ENCODE data around the gene UBE3D. TPM values are rescaled to one million over a fixed set of nuclear protein-coding genes. Genes with fewer than 3 reads are reported as not detected.
"Not testable (repeated sequence)": the region's sequence is repeated elsewhere in the genome, so short reads cannot be mapped to it uniquely, and the experiment has no call there.

Gene UBE3D
- total RNA-seq, 2 experiments from 2014 or later = 3.8 to 4.8 TPM

DNA sequence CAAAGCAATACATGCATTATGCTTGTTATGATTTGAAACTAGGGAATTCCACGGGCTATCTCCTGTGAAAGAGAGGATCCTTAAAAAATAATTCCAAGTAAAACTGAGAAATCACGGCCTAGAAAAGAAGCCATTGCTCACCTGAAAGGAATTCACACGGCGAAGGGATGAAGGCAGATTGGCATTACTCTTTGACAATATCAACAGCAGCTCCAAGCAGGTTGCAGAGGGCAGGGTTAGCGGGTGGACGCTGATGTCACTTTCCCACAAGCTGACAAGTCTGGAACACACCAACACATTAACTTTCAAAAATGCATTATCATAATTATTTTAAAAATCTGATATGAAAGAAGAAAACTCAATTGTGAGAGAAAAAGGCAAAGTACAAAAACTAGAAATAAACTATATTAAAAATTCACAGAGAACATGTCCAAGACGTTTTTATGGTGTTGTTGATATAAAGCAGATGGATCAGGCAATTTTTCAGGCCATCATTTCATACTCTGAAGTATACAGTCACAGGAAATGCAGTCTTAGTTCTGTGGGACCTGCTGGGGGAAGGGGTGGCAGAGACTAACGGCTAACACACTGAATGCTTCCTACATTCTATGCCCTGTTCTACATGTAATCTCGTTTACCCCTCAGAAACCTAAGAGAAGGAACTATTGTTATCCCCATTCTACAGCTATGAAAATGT is 108.3 kb downstream of the UBE3D start:
- POLR2A ChIA-PET = no interaction called here
- DNase-seq = no peak
- Mint-ChIP-seq H3K27ac (no peak overlapping the region), H3K27me3 (no peaks in the 10 kb centered on the region), H3K9me3 (no peaks in the 10 kb centered on the region), H3K36me3 (ENCODE audit: low read depth) (no peaks in the 10 kb centered on the region), H3K4me1 (no peaks in the 10 kb centered on the region), H3K4me3 (no peak overlapping the region)
- CTCF ChIA-PET = no interaction called here

DNA sequence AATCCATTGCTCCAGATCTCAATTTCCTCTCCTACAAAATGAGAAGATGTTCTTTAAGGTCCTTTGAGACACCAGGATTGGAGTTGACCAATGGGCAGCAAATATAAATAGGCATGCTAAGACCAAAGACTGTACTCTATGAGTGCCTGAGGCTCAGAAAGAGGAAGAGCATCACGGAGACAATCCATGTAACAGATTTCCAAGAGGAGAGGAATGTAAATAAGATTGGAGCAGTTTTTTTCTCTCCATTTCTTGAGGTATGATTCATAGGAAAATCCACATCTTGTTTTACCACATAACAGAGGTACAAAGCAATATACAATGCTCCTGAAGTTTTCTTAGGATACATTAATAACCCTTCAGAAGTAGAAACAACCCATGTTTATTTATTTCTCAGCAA is 109.8 kb downstream of the UBE3D start:
- Mint-ChIP-seq H3K27ac (no peak overlapping the region), H3K9me3 (no peaks in the 10 kb centered on the region)
- CTCF ChIA-PET = no interaction called here

GRCh38 chr6:82954937-82955577 is 110.6 kb downstream of the UBE3D start:
- Mint-ChIP-seq H3K4me1 (no peaks in the 10 kb centered on the region), H3K36me3 (ENCODE audit: low read depth) (no peaks in the 10 kb centered on the region), H3K27me3 (no peaks in the 10 kb centered on the region), H3K27ac (no peak overlapping the region), H3K4me3 (no peak overlapping the region), H3K9me3 (no peaks in the 10 kb centered on the region)
- ChIA-PET CTCF (no interaction called here), POLR2A (no interaction called here)
- no peak for DNase-seq

More for the DNA sequence above, 109.8 kb downstream of the UBE3D start:
- Mint-ChIP-seq H3K27me3 (no peaks in the 10 kb centered on the region), H3K4me1 (no peaks in the 10 kb centered on the region), H3K4me3 (no peak overlapping the region), H3K36me3 (ENCODE audit: low read depth) (no peaks in the 10 kb centered on the region)
- POLR2A ChIA-PET = no interaction called here
- DNase-seq = no peak

- ChIA-PET POLR2A (no interaction called here), CTCF (no interaction called here)
- no peak overlapping the region for H3K27ac Mint-ChIP-seq
- no peaks in the 10 kb centered on the region for H3K27me3 Mint-ChIP-seq
- no peak overlapping the region for H3K4me3 Mint-ChIP-seq
- no peak for DNase-seq
- no peaks in the 10 kb centered on the region for H3K36me3 Mint-ChIP-seq (ENCODE audit: low read depth)
- H3K9me3 Mint-ChIP-seq = no peaks in the 10 kb centered on the region
- H3K4me1 Mint-ChIP-seq = no peaks in the 10 kb centered on the region
Measured at GRCh38 chr6:82954356-82954755, 111.3 kb downstream of the UBE3D start.

DNA sequence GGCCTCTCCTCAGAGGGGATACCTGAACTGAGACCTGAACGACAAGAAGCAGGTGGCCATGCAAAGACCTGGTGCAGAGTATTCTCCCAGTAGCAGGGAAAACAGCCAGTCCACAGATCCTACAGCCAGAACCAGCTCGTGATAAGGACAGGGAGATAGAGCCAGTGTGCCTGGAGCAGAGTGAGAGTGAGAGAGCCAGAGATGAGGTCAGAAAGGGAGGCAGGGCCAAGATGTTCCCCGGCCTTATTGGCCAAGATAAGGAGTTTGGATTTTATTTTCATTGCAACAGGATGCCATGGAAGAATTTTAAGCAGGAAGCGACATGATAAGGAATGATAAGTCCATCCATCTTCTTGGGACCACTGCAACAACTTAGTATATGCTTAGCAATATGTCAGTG is 111.8 kb downstream of the UBE3D start:
- H3K36me3 Mint-ChIP-seq (ENCODE audit: low read depth) = no peaks in the 10 kb centered on the region
- H3K27ac Mint-ChIP-seq = no peak overlapping the region
- H3K4me3 Mint-ChIP-seq = no peak overlapping the region
- no peak for DNase-seq
- no peaks in the 10 kb centered on the region for H3K4me1 Mint-ChIP-seq
- H3K27me3 Mint-ChIP-seq = no peaks in the 10 kb centered on the region
- no peaks in the 10 kb centered on the region for H3K9me3 Mint-ChIP-seq
- ChIA-PET CTCF (no interaction called here), POLR2A (no interaction called here)

GRCh38 chr6:82951935-82952334 is 113.7 kb downstream of the UBE3D start:
- H3K4me3 Mint-ChIP-seq = no peak overlapping the region
- no peak for DNase-seq
- peaks cover 4% of the 10 kb centered on the region for H3K36me3 Mint-ChIP-seq (ENCODE audit: low read depth)
- ChIA-PET POLR2A (no interaction called here), CTCF (no interaction called here)
- H3K4me1 Mint-ChIP-seq = no peaks in the 10 kb centered on the region
- H3K9me3 Mint-ChIP-seq = no peaks in the 10 kb centered on the region
- H3K27ac Mint-ChIP-seq = no peak overlapping the region
- no peaks in the 10 kb centered on the region for H3K27me3 Mint-ChIP-seq

GRCh38 chr6:82951389-82951788 is 114.3 kb downstream of the UBE3D start:
- no peak overlapping the region for H3K4me3 Mint-ChIP-seq

GRCh38 chr6:82930915-82931314 is 134.7 kb downstream of the UBE3D start:
- H3K4me3 Mint-ChIP-seq, DNase-seq, POLR2A ChIA-PET, H3K27ac Mint-ChIP-seq, H3K4me1 Mint-ChIP-seq, CTCF ChIA-PET, H3K27me3 Mint-ChIP-seq: not testable (repeated sequence)
- Mint-ChIP-seq H3K36me3 (ENCODE audit: low read depth) (peaks cover 20% of the 10 kb centered on the region), H3K9me3 (peaks cover 20% of the 10 kb centered on the region)

More at GRCh38 chr6:82951389-82951788, 114.3 kb downstream of the UBE3D start:
- H3K36me3 Mint-ChIP-seq (ENCODE audit: low read depth) = peaks cover 4% of the 10 kb centered on the region
- ChIA-PET POLR2A (no interaction called here), CTCF (no interaction called here)
- no peak overlapping the region for H3K27ac Mint-ChIP-seq
- H3K27me3 Mint-ChIP-seq = no peaks in the 10 kb centered on the region
- DNase-seq = no peak
- H3K4me1 Mint-ChIP-seq = peaks cover 2% of the 10 kb centered on the region
- H3K9me3 Mint-ChIP-seq = no peaks in the 10 kb centered on the region

DNA sequence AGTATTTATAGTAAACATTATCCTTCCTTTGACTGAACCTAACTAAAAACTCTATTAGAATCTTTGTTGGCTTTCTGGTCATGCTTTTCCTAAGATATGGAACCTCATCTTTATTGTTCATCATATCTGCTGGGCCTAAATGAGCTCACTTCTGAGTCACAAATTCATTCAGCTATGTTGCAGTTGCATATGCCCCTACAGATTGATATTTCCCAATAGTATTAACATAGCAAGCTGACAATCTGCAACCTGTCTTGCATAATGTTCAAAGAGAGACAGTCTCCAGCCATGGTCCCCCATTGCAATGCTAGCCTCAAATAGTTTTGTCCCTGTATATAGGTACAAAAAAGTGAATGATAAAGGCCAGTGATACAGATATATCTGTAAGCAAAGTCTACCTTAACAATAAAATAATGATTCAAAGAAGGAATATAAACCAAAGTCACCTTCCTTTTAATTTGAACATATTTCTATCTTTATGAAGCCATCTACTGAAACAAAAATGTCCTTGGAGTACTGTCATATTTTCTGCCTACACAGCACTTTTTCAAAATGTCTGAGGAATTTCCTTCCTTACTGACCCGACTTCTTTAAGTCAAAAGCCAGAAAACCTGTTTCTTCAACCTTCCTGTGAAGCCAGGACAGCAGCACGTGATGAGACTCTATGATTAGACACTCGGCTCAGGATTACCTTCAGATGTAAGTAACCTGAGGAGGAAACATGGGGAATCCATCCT is 140.7 kb downstream of the UBE3D start:
- Mint-ChIP-seq H3K36me3 (ENCODE audit: low read depth) (no peaks in the 10 kb centered on the region), H3K4me3 (no peak overlapping the region)

DNA sequence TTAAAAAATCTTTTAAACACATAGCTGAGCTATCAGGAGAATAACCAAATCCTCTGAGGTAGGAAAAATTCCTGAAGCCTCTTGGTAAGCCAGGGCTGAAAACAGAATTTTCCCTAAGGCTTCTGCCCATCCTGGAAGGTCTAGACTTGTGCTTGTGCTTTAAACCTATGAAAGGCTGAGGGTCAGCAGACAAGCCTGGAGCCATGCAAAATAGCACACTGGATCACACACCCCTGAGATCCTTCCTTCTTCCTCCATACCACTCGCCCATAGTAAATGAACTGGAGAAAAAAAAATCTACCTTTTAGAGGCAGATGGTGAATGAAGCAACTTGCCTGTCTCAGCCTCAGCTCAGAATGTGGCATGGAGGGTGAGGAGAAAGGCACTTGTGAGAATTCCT is 144.4 kb downstream of the UBE3D start:
- Mint-ChIP-seq H3K4me1 (no peaks in the 10 kb centered on the region), H3K36me3 (ENCODE audit: low read depth) (no peaks in the 10 kb centered on the region), H3K27ac (no peak overlapping the region), H3K27me3 (no peaks in the 10 kb centered on the region), H3K9me3 (peaks cover 9% of the 10 kb centered on the region), H3K4me3 (no peak overlapping the region)
- no peak for DNase-seq
- ChIA-PET CTCF (interaction anchor here (0.7 kb wide), 1 partner anchor 1355 kb away, joined by 3 read pairs; no protein-coding TSS in a partner anchor), POLR2A (no interaction called here)

More for the DNA sequence above, 140.7 kb downstream of the UBE3D start:
- DNase-seq = no peak
- POLR2A ChIA-PET = no interaction called here
- no peaks in the 10 kb centered on the region for H3K4me1 Mint-ChIP-seq
- H3K27me3 Mint-ChIP-seq = no peaks in the 10 kb centered on the region
- CTCF ChIA-PET = no interaction called here
- peaks cover 3% of the 10 kb centered on the region for H3K9me3 Mint-ChIP-seq
- H3K27ac Mint-ChIP-seq = no peak overlapping the region

DNA sequence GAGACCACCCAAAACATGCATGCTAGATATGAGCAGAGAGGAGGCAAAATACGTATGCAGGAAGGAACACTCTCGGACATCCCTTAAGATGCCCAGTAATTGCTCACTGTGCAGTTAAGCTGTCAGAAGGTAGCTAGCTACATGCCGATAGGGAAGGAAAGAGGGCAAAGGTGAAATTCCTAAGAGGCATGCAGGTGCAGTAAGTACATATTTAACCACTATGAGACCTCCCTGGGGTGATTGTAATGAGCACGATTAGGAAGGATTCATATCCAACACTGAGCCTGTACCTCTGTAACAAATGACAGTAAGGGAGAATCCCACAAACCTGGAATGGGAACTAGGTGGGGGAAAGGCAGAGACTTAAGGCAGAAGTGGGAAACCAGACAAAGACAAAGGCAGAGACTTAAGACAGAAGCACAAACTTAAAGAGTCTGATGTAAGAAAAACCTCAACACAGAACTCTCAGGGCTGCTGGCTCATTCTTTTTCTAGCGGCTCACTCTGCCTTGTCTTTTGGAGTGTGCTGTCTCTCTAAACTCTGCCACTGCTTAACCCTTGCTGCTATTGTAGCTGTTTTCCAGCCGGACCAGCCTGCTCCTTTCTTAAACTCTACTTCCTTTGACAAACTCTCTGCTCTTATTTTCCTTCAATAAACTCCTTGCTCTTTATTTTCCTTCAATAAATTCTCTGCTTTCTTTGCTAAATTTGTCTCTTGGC is 148.1 kb downstream of the UBE3D start:
- no peaks in the 10 kb centered on the region for H3K27me3 Mint-ChIP-seq
- H3K27ac Mint-ChIP-seq = no peak overlapping the region
- POLR2A ChIA-PET = no interaction called here
- H3K4me1 Mint-ChIP-seq = no peaks in the 10 kb centered on the region
- H3K4me3 Mint-ChIP-seq = no peak overlapping the region
- no peaks in the 10 kb centered on the region for H3K36me3 Mint-ChIP-seq (ENCODE audit: low read depth)
- peaks cover 9% of the 10 kb centered on the region for H3K9me3 Mint-ChIP-seq
- CTCF ChIA-PET = no interaction called here
- no peak for DNase-seq

GRCh38 chr6:82915666-82916065 is 150.0 kb downstream of the UBE3D start:
- Mint-ChIP-seq H3K4me1 (no peaks in the 10 kb centered on the region), H3K36me3 (ENCODE audit: low read depth) (no peaks in the 10 kb centered on the region), H3K9me3 (peaks cover 8% of the 10 kb centered on the region), H3K27ac (no peak overlapping the region), H3K4me3 (no peak overlapping the region), H3K27me3 (no peaks in the 10 kb centered on the region)
- POLR2A ChIA-PET = no interaction called here
- CTCF ChIA-PET = no interaction called here
- DNase-seq = no peak

DNA sequence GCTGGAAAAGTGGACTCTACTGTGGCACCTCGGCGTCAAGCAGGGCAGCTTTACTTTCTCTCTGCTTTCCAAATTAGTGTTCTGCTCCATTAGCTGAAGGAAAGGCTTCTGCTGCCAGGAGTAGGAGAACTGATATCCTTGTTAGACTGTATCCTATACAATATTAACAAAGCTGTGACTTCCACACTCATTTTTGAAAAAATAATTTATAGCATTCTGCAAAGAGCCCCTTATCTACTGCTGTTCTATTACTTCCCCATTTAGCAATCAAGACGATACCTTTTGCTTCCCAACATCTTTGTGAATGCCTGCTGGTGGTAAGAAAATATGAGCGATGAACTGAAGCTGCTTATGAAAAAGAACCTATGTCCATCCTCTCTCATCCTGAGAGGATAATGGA is 151.1 kb downstream of the UBE3D start:
- Mint-ChIP-seq H3K4me1 (no peaks in the 10 kb centered on the region), H3K4me3 (no peak overlapping the region), H3K27ac (no peak overlapping the region), H3K9me3 (peaks cover 6% of the 10 kb centered on the region), H3K36me3 (ENCODE audit: low read depth) (no peaks in the 10 kb centered on the region), H3K27me3 (no peaks in the 10 kb centered on the region)
- POLR2A ChIA-PET = no interaction called here
- no peak for DNase-seq
- CTCF ChIA-PET = no interaction called here
